GM18502 (cell line): ENCODE data around the gene HEXA.

Experiments used
- ATAC-seq: cut with Tn5 transposase; IDR thresholded peaks from one replicate; pipeline ENCODE4 v1.9.1; 2021; ENCODE audit warnings: mild to moderate bottlenecking; ENCODE audit not compliant: unreplicated experiment, poor library complexity

HEXA gene

DNA sequence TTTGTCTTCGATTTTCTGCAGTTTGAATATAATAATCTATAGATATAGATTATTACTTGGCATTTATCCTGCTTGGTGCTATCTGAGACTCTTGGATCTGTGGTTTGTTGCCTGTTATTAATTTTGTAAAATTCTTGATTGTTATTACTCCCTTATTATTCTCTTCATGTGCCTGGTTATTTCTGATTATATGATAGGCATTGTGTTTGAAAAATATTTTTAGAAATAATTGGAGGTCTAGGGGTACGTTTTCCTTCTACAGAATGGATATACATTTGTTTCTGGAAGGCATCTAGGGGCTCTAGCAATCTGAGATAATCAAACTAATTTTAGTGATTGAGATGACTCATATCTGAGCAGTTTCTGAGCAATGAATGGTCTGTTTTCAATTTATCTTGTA lies 41.0 kb downstream of the HEXA start:
- no peak for ATAC-seq

GRCh38 chr15:72331021-72331420 lies 44.8 kb downstream of the HEXA start:
- no peak for ATAC-seq

- no peak for ATAC-seq
Measured at GRCh38 chr15:72323752-72324151, 52.1 kb downstream of the HEXA start.

- peak; percentile 84 for ATAC-seq
Measured at GRCh38 chr15:72319985-72320671, 55.7 kb downstream of the HEXA start, which contains the start of gene CELF6. TSS of gene CELF6 (minus strand) at chr15:72320157. CDS start at chr15:72319874, 283 bp downstream.

- ATAC-seq: peak; percentile 42
Measured at GRCh38 chr15:72319360-72319984, 56.3 kb downstream of the HEXA start.

DNA sequence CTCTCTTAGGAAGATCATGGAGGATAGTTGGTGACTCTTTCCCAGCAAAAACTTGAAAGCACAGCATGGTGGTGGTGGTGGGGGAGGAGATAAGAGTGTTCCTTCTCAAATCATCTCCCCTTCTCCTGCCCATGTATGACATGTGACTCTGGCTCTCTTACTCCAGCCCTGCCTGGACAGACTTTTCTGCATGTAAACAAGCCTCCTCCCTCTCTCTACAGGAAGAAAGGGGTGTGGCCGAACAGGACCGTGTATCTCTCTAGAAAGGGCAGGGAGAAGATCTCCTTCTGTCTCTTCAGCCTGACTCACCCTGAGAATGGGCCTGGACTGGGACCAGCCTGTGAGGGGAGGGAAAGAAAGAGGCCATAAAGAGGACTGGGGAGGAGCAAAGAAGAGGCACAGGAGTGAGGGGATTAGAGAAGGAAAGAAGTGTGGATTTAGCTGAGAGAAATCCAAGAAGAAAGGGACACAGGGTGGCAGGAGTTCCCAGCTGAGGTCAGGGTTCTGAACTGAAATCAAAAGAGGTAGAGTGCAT lies 57.3 kb downstream of the HEXA start:
- ATAC-seq: no peak

- no peak for ATAC-seq
Measured at GRCh38 chr15:72315706-72316370, 60.0 kb downstream of the HEXA start.

- no peak for ATAC-seq
Measured at GRCh38 chr15:72313881-72314280, 61.9 kb downstream of the HEXA start.

DNA sequence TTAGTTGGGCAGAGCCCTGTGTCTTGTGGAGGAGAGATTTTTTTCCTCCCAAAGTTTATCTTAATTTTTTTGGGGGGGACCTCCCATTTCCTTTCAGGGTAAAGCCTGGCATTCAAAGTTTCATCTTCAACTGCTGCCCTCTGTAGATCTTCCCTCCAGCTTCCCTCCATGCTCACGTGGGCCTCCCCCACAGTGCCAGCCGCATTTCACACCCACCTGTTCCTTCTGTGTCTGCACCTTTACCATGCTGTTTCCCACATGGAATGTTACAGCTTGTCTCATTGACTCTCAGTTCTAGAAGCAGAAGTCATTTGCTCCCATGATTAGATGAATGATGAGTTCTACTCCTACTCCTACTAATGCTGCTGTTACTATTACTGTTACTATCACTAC lies 62.4 kb downstream of the HEXA start:
- ATAC-seq: no peak

DNA sequence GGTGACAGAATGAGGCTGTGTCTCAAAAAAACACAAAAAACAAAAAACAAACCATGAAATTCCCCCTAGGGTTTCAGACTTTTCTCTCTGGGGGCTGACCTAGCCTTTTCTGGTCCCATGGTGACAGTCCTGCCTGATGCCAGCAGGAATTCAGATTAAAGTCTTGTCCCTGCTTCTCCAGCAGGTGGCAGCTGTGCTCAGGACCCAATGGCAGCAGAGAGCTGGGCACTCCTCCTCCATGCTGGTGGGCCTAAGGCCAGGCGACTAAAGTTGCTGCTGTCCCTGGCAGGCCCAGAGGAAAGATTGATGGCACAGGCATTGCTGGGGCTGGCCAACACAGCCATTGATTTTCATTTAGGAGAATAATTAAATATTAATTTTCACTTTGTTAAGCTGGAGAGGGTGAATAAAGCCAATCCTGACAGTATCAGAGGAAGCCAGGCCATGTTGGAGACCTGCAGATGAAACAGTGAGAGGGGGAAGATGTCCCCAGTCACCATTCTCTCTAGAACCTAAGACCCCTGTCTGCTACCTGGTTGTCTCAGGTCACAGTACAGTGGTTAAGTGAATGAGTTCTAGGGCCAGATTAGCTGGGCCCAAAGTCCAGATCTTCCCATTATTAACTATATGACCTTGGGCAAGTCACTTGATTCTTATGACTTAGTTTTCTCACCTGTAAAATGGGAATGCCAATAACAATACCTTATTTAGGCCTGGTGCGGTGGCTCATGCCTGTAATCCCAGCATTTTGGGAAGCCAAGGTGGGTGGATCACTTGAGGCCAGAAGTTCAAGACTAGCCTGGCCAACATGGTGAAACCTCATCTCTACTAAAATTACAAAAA lies 63.0 kb downstream of the HEXA start:
- peak; percentile 72 for ATAC-seq

DNA sequence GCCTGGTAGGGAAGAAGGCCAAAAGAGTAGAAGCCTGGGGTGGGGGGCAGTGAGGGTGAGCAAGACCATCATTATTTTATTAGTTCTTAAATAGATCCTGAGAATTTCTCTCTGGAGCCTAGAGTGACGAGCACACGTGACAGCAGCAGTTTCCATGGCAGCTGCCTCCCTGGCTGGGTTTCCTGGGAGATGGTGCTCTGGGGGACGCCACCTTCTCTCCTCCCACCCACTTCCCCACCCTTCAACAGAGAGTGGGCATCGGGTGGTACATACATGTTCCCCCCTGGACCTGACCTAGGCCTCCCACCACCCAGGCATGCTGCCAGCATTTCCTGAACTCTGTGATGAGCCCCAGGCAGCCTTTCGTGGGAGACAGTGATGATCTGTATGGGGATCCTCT lies 68.8 kb downstream of the HEXA start:
- ATAC-seq: no peak

DNA sequence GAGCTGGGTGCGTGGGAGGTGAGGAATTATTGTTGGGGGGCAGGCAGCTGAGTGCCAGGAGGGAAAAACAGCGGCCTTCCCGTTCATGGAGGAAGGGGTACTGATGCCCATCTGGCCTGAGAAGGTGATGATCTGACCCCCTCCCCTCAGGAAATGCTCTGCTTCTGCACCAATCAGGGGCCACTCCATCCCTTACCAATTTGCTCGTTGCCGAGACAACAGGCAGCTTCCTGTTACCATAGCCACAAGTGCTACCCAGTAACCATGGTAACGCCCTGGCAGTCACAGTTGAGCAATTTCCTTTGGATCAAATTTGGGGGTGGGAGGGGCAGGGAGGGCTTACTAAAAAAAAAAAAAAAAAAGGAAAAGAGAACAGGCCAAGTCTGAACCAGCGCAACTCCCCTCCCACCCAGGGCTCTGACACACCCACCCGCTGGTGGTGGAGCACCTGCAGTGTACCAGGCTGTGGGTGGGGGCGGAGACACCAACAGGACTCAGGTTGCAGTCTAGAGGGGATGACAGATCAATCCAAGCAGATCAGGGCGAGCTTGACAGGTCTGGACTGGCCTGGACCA lies 69.5 kb downstream of the HEXA start:
- no peak for ATAC-seq

GRCh38 chr15:72304596-72304995 lies 71.2 kb downstream of the HEXA start:
- ATAC-seq: no peak

DNA sequence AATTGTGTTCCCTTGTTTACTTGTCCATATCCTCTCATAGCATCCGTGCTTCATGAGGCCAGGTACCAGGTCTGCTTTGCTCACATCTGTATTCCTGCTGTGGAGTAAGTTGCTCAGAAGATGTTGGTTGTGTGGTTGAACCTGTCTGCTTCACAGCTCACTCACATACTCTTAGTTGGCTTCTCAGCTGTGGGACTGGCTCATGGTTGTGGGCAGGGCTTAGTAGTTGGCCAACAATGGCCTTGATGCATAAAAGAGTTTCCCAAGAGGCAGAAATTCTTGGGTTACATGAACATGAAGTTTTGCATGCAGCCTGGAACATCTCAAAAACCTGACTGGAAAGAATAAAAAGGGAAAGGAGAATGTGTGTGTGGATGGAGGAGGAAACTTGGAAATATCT lies 72.9 kb downstream of the HEXA start:
- ATAC-seq: no peak
